B cell (primary cell): ENCODE measurements around the gene MYO10.

Source experiments
- EZH2 ChIP-seq: IDR thresholded peaks from 2 replicates; pipeline ENCODE4 v1.6.1; 2012; ENCODE audit warnings: borderline replicate concordance, low read depth, mild to moderate bottlenecking, moderate library complexity, low read length; ENCODE audit not compliant: insufficient read depth, poor library complexity, severe bottlenecking
- TF ChIP-seq, protein P1 (sequence below): fragments of 200-600 bp; IDR thresholded peaks from one replicate; pipeline ENCODE4 v1.8.0; 2022; ENCODE audit warnings: antibody characterized with exemption, mild to moderate bottlenecking

DNA sequence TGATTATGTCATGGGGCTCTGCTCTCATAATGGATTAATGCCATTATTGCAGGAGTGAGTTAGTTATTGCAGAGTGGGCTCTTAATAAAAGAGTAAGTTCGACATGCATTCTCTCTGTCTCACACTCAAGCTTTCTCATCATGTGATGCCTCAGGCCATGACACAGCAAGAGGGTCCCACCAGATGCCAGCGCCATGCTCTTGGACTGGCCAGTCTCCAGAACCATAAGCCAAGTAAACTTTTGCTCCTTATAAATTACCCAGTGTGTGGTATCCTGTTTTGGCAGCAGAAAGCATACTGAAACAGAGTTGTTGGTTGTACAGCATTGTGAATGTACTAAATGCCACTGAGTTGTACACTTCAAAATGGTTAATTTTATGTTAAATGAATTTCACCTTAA lies 138.1 kb downstream of the MYO10 start:
- TF ChIP-seq, protein P1, sequence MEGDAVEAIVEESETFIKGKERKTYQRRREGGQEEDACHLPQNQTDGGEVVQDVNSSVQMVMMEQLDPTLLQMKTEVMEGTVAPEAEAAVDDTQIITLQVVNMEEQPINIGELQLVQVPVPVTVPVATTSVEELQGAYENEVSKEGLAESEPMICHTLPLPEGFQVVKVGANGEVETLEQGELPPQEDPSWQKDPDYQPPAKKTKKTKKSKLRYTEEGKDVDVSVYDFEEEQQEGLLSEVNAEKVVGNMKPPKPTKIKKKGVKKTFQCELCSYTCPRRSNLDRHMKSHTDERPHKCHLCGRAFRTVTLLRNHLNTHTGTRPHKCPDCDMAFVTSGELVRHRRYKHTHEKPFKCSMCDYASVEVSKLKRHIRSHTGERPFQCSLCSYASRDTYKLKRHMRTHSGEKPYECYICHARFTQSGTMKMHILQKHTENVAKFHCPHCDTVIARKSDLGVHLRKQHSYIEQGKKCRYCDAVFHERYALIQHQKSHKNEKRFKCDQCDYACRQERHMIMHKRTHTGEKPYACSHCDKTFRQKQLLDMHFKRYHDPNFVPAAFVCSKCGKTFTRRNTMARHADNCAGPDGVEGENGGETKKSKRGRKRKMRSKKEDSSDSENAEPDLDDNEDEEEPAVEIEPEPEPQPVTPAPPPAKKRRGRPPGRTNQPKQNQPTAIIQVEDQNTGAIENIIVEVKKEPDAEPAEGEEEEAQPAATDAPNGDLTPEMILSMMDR, result no peak
- TF ChIP-seq EZH2, result no peak
